Gastroesophageal sphincter (tissue), 4 donors: ENCODE results near the gene CNGA3. TPM values are rescaled to one million over a fixed set of nuclear protein-coding genes. Genes with fewer than 3 reads are reported as not detected.

Experiments used
- ATAC-seq: fragments of 150-250 bp; one replicate; pipeline ENCODE4 v1.9.1; 2016; ENCODE audit warnings: mild to moderate bottlenecking, moderate library complexity
- H3K27ac ChIP-seq, 4 donors: fragments of 200-600 bp; sonication (generic) in 3 of 4; 1 replicate in 3 of 4; 2 replicates in 1 of 4; pipeline ENCODE4 v1.5.1; 2016 to 2019
- H3K27me3 ChIP-seq: fragments of 200-600 bp; sonication (generic); one replicate; pipeline ENCODE4 v1.5.1; 2019
- H3K36me3 ChIP-seq, 2 donors: fragments of 200-600 bp; sonication (generic); one replicate each; pipeline ENCODE4 v1.5.1; 2019; ENCODE audit warnings: control low read depth in 1 of 2
- H3K4me1 ChIP-seq, 3 donors: fragments of 200-600 bp; sonication (generic); 1 replicate in 2 of 3; 2 replicates in 1 of 3; pipeline ENCODE4 v1.5.1; 2016 to 2019; ENCODE audit warnings: control low read depth in 2 of 3
- H3K4me3 ChIP-seq, 2 donors: fragments of 200-600 bp; sonication (generic); one replicate each; pipeline ENCODE4 v1.5.1; 2019; ENCODE audit warnings: mild to moderate bottlenecking in 1 of 2, moderate library complexity in 1 of 2
- H3K9me3 ChIP-seq, 3 donors: fragments of 200-600 bp; sonication (generic); one replicate each; pipeline ENCODE4 v1.5.1; 2017 to 2019; ENCODE audit warnings: control low read depth in 2 of 3
- EP300 ChIP-seq: sonication (generic); formaldehyde crosslinking; IDR thresholded peaks from one replicate; pipeline ENCODE4 v1.6.1; 2017; ENCODE audit warnings: antibody characterized with exemption, mild to moderate bottlenecking
- POLR2A ChIP-seq, 2 donors: fragments of 450-650 bp; IDR thresholded peaks; one replicate each; pipeline ENCODE4 v1.6.1; 2017; ENCODE audit warnings: antibody characterized with exemption in 2 of 2, mild to moderate bottlenecking in 2 of 2, moderate library complexity in 1 of 2
- POLR2AphosphoS5 ChIP-seq: sonication (generic); formaldehyde crosslinking; IDR thresholded peaks from one replicate; pipeline ENCODE4 v1.6.1; 2017; ENCODE audit warnings: antibody characterized with exemption
- WGBS, 2 donors: methylation state at CpG; one replicate each; pipeline ENCODE4 v1.1.5; 2018; ENCODE audit warnings: low coverage in 1 of 2; 5-methylcytosine and 5-hydroxymethylcytosine counted together
- total RNA-seq, 4 donors: library from RNA; depleted of rRNA; stranded (reverse); fragments of >200 nt; gene quantifications; one replicate each; pipeline ENCODE4 v1.1.0, GENCODE V29; 2016
- TF ChIP-seq, protein P1 (sequence below), 4 experiments: fragments of 200-600 bp in 2 of 4; fragments of 450-650 bp in 2 of 4; sonication (generic) in 1 of 4; IDR thresholded peaks; one replicate each; pipeline ENCODE4 v1.5.1; 2017 to 2019; ENCODE audit warnings: antibody characterized with exemption in 4 of 4, mild to moderate bottlenecking in 2 of 4, moderate library complexity in 2 of 4

The CNGA3 gene
- total RNA-seq, 4 donors from 2014 or later, result 1.1 to 10.6 (median 6.1) TPM

DNA sequence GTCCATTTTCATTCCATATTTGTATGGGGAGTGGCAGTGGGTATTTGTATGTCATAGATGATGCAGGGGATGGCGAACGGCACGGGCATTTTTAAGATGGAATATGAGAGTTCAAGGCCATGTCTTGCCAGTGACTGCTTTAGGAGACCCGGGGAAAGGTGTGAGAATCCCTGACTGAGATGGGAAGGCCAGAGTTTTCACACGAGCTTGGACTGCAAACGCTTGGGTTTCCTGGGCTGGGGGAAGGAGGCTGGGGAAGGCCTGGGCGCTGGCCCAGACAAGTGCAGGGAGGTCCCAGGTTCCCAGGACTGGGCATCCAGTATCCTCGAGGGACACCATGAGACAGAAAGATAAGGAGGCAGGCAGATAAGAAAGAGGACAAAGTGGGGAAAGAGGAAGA is 35.2 kb downstream of the CNGA3 start:
- no peaks in the 10 kb centered on the region for H3K36me3 ChIP-seq
- peaks cover 1% of the 10 kb centered on the region for H3K27me3 ChIP-seq
- no peaks in the 10 kb centered on the region for H3K9me3 ChIP-seq
- H3K4me1 ChIP-seq, result peaks cover 0 to 7% (median 0%) of the 10 kb centered on the region in 3 donors
- TF ChIP-seq EP300 (no peak), POLR2A (IDR thresholded peaks at IDR 0.05) (no peak), POLR2AphosphoS5 (no peak)
- TF ChIP-seq, protein P1, sequence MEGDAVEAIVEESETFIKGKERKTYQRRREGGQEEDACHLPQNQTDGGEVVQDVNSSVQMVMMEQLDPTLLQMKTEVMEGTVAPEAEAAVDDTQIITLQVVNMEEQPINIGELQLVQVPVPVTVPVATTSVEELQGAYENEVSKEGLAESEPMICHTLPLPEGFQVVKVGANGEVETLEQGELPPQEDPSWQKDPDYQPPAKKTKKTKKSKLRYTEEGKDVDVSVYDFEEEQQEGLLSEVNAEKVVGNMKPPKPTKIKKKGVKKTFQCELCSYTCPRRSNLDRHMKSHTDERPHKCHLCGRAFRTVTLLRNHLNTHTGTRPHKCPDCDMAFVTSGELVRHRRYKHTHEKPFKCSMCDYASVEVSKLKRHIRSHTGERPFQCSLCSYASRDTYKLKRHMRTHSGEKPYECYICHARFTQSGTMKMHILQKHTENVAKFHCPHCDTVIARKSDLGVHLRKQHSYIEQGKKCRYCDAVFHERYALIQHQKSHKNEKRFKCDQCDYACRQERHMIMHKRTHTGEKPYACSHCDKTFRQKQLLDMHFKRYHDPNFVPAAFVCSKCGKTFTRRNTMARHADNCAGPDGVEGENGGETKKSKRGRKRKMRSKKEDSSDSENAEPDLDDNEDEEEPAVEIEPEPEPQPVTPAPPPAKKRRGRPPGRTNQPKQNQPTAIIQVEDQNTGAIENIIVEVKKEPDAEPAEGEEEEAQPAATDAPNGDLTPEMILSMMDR (IDR thresholded peaks at IDR 0.05), result no peak
- ATAC-seq, result no peak
- no peak overlapping the region for H3K4me3 ChIP-seq
- H3K27ac ChIP-seq, result no peak overlapping the region
- 86 to 97% methylated on average over 3 to 4 of the region's 8 CpGs for WGBS, 2 donors

DNA sequence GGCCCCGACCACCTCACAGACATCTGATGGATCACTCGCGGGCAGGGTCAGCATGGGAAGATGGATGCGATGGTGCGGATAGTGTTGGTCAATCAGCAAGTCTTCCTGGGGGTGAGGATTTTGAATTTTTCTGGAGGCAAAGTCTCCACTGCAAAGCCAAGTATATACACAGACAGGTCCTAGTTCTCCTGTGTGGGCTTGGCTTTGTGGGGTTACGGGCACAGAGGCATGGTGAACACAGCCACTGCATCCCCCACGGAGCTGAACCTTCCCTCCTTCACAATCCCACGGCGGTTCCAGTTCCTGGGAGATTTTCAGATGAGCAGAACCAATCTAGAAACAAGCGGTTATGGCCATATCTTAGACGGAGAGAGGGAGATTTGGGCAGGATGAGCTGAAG is 35.8 kb downstream of the CNGA3 start:
- WGBS, 2 donors, result 91 to 100% methylated on average over 3 to 11 of the region's 11 CpGs
- ATAC-seq, result no peak
- H3K4me1 ChIP-seq, result peaks cover 0 to 7% (median 0%) of the 10 kb centered on the region in 3 donors
- no peaks in the 10 kb centered on the region for H3K9me3 ChIP-seq
- no peaks in the 10 kb centered on the region for H3K27me3 ChIP-seq
- TF ChIP-seq, protein P1 (IDR thresholded peaks at IDR 0.05), result no peak
- no peak for TF ChIP-seq POLR2A (IDR thresholded peaks at IDR 0.05)
- TF ChIP-seq POLR2AphosphoS5, result no peak
- no peak for TF ChIP-seq EP300
- no peak overlapping the region for H3K4me3 ChIP-seq
- H3K36me3 ChIP-seq, result no peaks in the 10 kb centered on the region
- no peak overlapping the region for H3K27ac ChIP-seq

DNA sequence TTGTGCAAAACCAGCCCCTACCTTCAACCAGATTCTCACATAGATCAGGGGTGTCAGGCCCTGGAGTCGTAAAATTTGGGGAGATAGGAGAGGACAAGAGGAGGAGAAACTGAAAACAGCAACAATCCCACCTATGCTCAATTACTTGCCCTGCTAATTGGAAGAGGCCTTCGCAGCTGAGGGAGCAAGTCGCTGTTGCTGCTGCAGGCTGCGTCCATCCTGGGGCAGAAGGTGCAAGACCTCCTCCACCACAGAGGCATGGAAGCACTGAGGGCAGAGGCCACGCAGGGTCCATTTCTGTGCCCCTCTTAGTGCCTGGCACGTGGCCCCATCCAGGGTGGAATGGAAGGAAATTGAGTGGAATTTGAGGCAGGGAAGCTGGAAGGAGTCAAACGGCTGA is 36.5 kb downstream of the CNGA3 start:
- Histone ChIP-seq H3K4me3 (no peak overlapping the region), H3K27ac (no peak overlapping the region), H3K36me3 (no peaks in the 10 kb centered on the region), H3K4me1 (peaks cover 0 to 7% (median 0%) of the 10 kb centered on the region in 3 donors), H3K27me3 (no peaks in the 10 kb centered on the region), H3K9me3 (no peaks in the 10 kb centered on the region)
- no peak for TF ChIP-seq POLR2AphosphoS5
- TF ChIP-seq, protein P1 (IDR thresholded peaks at IDR 0.05), result no peak
- no peak for TF ChIP-seq EP300
- no peak for TF ChIP-seq POLR2A (IDR thresholded peaks at IDR 0.05)
- WGBS, 2 donors, result 73 to 81% methylated on average over 4 of the region's 7 CpGs
- ATAC-seq, result no peak

DNA sequence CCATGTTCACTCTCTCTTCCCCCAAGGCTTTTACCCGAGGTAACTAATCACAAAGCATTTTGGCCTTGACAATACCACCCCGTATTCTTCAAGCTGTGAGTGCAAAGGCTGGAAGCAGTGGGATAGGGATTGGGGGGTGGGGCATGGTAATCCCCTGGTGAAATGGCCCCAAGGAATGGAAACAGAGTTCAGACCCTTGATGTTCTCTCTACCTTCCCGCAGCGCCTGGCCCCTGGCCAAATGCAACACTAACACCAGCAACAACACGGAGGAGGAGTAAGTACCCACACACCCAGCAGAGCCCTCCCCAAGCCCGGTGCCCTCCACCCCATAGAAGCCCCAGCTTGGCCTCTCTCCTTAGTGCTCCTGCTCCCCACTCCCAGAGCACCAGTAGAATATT is 36.9 kb downstream of the CNGA3 start:
- TF ChIP-seq EP300 (no peak), POLR2A (IDR thresholded peaks at IDR 0.05) (no peak), POLR2AphosphoS5 (no peak)
- TF ChIP-seq, protein P1 (IDR thresholded peaks at IDR 0.05), result no peak
- ATAC-seq, result no peak
- Histone ChIP-seq H3K36me3 (no peaks in the 10 kb centered on the region), H3K4me1 (peaks cover 0 to 7% (median 0%) of the 10 kb centered on the region in 3 donors), H3K27me3 (no peaks in the 10 kb centered on the region), H3K4me3 (no peak overlapping the region), H3K27ac (no peak overlapping the region), H3K9me3 (no peaks in the 10 kb centered on the region)
- 63 to 81% methylated on average over 2 of the region's 6 CpGs for WGBS, 2 donors

DNA sequence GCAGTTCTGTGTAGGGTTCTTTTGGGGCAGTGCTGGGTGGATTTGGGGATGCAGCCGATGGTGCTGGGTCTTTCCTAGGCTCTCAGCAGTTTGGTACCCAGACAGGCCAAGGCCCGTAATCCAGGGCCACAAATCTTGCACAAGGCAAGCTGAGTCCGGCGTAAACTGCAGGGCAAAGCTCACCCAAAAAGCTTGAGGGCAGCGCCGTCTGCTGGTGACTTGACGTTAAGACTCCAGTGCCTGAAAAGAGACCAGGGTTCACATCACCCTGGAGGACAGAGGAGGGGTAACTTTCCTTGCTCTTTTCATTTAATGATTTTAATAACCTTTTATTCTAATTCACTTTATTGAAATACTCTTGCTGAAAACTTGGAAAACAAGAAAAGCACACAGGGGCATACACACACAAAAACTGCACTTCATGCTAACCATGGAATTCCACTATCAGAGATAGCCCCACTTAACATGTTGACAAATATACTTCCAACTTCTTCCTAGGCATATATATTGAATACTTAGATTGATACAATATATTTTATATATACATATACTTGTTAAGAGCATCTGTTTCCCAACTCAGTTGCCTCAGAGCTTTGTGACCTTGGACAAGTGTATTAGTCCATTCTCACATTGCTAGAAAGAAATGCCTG is 38.9 kb downstream of the CNGA3 start:
- no peaks in the 10 kb centered on the region for H3K27me3 ChIP-seq
- no peaks in the 10 kb centered on the region for H3K9me3 ChIP-seq
- TF ChIP-seq POLR2A (IDR thresholded peaks at IDR 0.05) (no peak), EP300 (no peak), POLR2AphosphoS5 (no peak)
- TF ChIP-seq, protein P1 (IDR thresholded peaks at IDR 0.05), result peak; percentile 91 to 97 (median 92)
- peak; percentile 83 for ATAC-seq
- no peak overlapping the region for H3K27ac ChIP-seq
- no peaks in the 10 kb centered on the region for H3K4me1 ChIP-seq
- H3K4me3 ChIP-seq, result no peak overlapping the region
- 0 to 3% methylated on average over 3 to 6 of the region's 7 CpGs for WGBS, 2 donors
- no peaks in the 10 kb centered on the region for H3K36me3 ChIP-seq
